Dedifferentiated amniotic fluid mesenchymal stem cell (primary cell): Measurements from ENCODE around the gene BCL7C.

Experiments
- DNase-seq: peaks from one replicate; pipeline ENCODE4 v3.0.0-alpha.2; 2016; ENCODE audit errors: extremely low spot score

BCL7C gene

DNA sequence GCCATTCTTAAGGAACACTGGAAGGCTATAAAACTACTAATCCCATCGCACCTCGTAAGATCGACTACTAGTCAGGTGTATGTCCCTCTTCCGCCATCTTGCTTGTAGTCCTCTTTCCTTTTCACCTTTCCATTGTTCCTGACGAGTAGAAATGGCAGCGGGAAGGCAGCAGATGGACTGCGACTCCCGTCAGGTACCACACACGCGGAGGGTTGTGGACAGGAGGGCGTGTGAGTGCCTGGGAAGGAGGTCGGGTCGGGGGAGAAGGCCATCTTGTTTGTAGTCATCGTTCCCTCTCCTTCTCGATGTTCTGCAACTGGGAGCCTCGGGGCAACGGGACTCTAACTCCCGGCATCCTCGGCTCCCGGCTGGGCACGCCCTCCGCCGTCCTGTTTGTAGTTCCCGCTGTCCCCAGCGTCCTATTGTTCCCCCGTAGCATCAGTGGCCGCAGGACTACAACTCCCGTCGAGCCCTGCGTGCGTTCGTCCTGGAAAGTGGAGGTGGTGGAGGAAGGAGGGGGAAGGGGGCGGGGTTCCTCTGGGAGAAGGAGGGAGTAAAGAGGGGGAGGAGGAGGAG lies 29.2 kb upstream of the BCL7C start:
- peak; percentile 100 for DNase-seq

- DNase-seq = peak; percentile 99
Observed at GRCh38 chr16:30922420-30922959, 28.6 kb upstream of the BCL7C start.

DNA sequence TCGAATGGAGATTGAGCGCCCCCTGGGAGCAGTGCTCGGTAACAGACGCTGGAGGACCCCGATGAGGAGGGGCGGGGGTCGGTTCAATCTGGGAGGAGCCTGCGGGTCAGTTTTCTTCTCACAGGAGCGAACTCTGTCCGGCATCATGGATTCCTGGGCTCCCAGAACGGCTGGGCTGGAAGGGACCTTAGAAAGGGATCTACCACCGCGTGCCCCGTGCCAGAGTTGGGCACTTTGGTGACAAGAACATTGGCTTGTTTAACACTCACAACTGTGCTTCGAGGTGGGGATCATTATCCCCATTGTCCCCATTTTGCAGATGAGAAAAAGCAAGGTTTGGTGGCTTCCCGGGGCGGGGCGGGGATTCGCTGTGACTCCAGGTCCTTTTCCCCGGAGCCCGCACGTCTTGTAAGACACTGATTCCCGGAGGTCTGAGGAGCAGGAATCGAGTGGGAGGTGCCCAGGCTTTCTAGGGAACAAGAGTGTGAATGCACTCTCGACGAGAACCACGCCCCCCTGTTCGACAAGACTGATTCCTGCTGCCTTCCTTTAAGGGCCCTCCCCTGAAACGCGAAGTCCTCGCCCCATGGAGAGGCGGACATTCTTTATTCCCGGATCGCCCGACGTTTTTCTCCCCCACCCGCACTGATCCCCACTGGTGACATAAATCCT lies 28.0 kb upstream of the BCL7C start:
- peak; percentile 83 for DNase-seq

DNA sequence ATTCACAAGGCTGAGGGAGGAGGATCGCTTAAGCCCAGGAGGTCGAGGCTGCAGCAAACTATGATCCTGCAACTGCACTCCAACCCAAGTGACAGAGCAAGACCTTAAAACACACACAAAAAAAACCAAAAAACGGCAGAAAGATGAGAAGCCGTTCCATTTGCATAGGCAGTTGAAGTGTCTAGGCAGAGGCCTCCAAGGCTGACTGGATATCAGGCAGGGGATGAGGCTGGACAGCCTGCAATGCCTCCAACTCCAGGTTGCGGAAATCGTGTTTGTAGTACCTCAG lies 27.5 kb upstream of the BCL7C start:
- DNase-seq = no peak

GRCh38 chr16:30920891-30921290 lies 27.0 kb upstream of the BCL7C start:
- DNase-seq = no peak

DNA sequence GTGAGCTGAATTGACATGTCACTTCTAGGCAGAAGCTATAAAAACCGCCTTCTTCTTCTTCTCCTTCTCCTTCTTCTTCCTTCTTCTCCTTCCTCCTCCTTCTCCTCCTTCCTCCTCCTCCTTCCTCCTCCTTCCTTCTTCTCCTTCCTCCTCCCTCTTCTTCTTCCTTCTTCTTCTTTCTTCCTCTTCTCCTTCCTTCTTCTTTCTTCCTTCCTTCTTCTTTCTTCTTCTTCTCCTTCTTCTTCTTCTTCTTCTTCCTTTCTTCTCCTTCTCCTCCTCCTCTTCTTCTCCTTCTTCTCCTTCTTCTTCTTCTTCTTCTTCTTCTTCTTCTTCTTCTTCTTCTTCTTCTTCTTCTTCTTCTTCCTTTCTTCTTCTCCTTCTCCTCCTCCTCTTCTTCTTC lies 24.7 kb upstream of the BCL7C start:
- DNase-seq = no peak

DNA sequence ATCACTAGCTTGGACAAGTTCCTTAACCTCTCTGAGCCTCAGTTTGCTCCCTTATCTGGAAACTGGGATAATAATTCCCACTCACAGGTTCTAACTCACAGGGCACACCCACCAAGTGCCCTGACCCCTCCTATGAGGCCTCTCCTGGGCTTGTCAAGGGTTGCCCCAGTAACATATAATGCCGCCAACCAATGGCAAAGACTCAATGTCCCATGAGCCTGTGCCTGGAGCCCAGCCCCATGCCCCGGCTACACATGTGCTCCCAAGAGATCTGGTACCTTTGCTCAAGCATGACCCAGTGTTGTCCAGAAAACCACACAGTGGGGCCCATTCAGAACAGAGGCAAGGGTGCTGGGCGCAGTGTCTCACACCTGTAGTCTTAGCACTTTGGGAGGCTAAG lies 21.0 kb upstream of the BCL7C start:
- DNase-seq = no peak

DNA sequence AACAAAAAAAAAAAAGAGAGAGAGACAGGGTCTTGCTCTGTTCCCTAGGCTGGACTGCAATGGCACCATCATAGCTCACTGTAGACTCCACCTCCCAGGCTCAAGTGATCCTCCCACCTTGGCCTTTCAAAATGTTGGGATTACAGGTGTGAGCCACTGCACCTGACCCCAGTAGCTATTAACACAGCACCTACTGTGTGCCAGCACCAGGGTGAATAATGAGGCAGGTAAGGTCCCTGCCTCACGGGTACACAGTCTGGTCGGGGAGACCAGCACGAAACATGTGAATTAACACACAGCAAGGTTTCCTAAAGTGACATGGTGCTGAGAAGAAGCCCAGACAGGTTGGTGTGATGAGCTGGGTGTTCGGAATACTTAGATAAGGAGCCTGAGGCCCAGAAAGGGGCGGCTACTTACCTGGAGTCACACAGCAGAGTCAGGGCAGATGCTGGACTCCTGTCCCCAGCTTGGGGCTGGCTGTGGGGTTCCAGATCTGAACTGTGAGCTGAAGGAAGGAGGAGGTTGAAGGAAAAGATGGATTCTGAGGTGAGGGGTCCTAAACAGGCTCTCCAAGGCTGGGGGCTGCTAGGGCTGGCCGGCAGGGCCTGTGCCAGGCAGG lies 19.0 kb upstream of the BCL7C start:
- DNase-seq = no peak

- no peak for DNase-seq
Observed at GRCh38 chr16:30910427-30911029, 16.7 kb upstream of the BCL7C start.

DNA sequence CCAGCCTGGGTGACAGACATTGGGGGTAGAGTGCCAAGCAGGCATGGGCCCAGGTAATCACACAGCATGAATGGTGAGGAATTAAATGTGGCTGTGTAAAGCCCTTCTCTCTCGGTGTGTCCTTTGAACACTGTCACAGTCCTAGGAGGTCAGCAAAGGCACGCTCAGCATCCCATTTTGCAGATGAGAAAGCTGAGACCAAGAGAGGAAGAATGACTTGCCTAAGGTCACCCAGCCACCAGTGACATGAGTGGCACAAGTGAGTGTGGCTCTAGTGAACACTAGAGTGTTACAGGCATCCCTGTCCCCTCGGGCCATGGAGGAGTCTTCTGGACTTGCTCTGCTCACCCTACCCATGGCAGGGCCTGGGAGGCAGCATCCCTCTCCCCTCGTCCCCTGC lies 13.2 kb upstream of the BCL7C start:
- no peak for DNase-seq

DNA sequence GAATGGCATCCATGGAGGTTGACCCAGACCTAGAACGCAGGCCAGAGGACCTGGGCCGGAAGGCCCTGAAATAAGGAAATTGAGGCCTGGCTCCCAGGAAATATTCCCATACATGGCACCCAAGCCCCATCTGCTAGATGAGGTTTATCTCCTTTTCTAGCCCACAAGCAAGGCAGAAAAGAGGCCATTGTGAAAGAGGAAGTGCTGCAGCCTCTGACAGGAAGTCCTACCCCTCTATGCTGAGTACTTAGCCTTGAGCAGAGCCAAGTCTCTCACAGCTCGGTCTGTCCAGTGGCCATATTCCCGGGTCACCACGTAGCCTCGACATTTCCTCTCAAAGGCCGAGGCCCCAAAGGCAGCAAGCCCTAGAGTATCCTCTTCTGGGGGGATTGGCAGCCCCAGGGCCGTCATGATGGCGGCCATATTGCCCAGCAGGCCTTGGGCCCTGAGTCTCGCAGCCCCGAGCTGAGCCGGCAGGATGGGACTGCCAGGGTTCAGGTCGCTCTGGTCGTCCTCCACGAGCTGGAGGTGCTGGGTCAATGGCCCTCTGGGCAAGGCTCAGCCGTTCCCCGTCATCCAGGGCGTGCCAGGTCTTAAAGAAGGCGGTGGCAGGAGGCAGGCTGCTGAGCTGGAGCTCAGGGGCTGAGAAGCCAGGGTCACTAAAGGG lies 10.4 kb upstream of the BCL7C start:
- no peak for DNase-seq

- DNase-seq = no peak
Observed at GRCh38 chr16:30903596-30903995, 9.7 kb upstream of the BCL7C start.

DNA sequence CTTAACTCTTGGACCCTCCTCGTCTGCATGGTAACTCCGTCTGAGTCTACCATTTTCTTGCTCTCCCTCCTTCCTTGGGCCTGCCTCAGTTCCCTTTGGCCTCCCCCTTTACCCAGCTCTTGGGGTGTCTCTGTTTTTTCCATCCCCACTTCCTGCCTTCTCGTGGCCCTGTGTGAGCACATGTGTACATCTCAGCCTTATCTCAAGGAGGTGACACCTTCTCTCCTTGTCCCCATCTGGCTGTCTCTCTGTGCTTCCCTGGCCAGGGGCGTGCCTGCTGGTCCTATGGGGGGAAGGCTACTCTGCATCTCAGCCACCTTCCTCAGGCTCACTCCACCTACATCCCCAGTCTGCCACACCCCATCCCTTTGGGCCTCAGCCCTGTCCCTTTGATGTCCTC lies 9.1 kb upstream of the BCL7C start:
- DNase-seq = no peak

- no peak for DNase-seq
Observed at GRCh38 chr16:30902029-30902972, 8.4 kb upstream of the BCL7C start.

- no peak for DNase-seq
Observed at GRCh38 chr16:30901201-30902028, 7.5 kb upstream of the BCL7C start.

- no peak for DNase-seq
Observed at GRCh38 chr16:30900588-30900987, 6.7 kb upstream of the BCL7C start.

DNA sequence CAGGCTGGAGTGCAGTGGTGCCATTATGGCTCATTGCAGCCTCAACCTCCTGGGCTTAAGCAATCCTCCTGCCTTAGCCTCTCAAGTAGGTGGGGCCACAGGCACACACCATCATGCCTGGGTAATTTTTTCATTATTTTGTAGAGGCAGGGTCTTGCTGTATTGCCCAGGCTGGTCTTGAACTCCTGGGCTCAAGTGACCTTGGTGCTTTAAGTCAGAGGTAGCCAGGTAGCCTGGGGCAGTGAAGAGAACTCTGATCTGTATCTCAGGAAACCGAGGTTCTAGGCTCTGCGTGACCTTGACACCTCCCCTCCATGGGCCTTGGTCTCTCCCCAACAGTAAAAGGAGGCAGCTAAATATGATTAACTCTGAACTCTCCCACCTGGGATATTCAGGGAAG lies 5.9 kb upstream of the BCL7C start:
- DNase-seq = no peak

DNA sequence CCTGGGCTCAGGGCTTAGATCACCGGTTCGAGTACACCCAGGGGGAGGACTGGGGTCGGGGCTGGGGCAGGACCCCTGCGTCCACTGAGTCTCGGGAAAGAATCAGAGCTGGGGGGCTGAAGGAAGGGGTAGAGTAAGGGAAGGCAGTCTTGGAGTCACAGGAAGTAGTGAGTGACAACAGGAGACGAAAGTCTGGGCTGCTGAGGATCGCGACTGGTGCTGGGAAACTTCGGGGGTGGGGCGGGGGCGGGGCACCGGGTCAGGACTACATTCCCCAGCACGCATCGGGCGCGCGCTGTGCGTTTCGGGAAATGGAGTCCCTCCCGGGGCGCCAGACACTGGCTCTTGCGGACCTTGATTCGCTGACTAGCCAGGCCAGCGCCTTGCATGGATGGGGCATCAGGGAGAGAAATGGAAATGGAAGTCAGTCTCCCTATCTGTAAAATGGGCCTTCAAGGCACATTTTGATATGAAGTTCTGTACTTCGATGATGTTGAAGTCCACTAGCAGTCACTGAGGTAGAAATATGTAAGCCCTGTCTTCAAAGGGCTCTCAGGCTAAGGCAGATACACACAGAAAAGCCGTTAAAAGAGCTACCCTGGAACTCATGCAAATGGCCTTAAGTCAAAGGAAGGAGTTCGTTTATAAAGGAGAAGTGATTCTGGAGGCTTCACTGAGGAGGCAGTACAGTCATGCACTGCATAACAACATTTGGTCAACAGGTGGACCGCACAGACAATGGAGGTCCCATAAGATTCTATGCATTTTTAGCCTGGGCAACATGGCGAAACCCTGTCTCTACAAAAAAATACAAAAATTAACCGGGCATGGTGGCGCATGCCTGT lies 3.2 kb upstream of the BCL7C start:
- DNase-seq = peak; percentile 82

GRCh38 chr16:30896261-30896888 lies 2.5 kb upstream of the BCL7C start, which contains the start of gene CTF1:
CTF1 (plus strand) TSS chr16:30896614; CDS start chr16:30896644, 30 bp downstream.
- peak; percentile 81 for DNase-seq
